IPS-18a (cell line): Measurements from ENCODE around the gene GLYATL3.
"Not testable (repeated sequence)": the region's sequence is repeated elsewhere in the genome, so short reads cannot be mapped to it uniquely, and the experiment has no call there.

Experiments
- H3K27ac ChIP-seq: one replicate; pipeline ENCODE4 v1.5.1; 2013; ENCODE audit warnings: low read length
- H3K27me3 ChIP-seq: one replicate; pipeline ENCODE4 v1.6.1; 2013; ENCODE audit warnings: mild to moderate bottlenecking, low read length; ENCODE audit not compliant: control insufficient read depth, insufficient read depth
- H3K36me3 ChIP-seq: one replicate; pipeline ENCODE4 v1.6.1; 2013; ENCODE audit warnings: low read depth, low read length; ENCODE audit not compliant: control insufficient read depth
- H3K4me1 ChIP-seq: one replicate; pipeline ENCODE4 v1.6.1; 2013; ENCODE audit warnings: low read depth, low read length; ENCODE audit not compliant: control insufficient read depth
- H3K4me3 ChIP-seq: one replicate; pipeline ENCODE4 v1.5.1; 2013; ENCODE audit warnings: low read length
- H3K9ac ChIP-seq: one replicate; pipeline ENCODE4 v1.6.1; 2013; ENCODE audit warnings: mild to moderate bottlenecking, low read length, moderate library complexity
- H3K9me3 ChIP-seq: one replicate; pipeline ENCODE4 v1.6.1; 2013; ENCODE audit warnings: low read depth, low read length; ENCODE audit not compliant: control insufficient read depth

Gene GLYATL3

GRCh38 chr6:49499623-49500022 lies at the start of gene GLYATL3:
GLYATL3 (plus strand) TSS chr6:49499923; CDS start chr6:49511991, 12,068 bp downstream.
- no peak within 1 kb of the TSS for H3K27ac ChIP-seq
- H3K27me3 ChIP-seq: no peaks in the 10 kb centered on the region

GRCh38 chr6:49453221-49453620 lies 46.5 kb upstream of the GLYATL3 start:
- H3K4me1 ChIP-seq: no peaks in the 10 kb centered on the region
- H3K9me3 ChIP-seq: no peaks in the 10 kb centered on the region
- H3K27ac ChIP-seq: no peak overlapping the region
- no peak overlapping the region for H3K9ac ChIP-seq
- no peak overlapping the region for H3K4me3 ChIP-seq
- H3K36me3 ChIP-seq: peaks cover 13% of the 10 kb centered on the region
- no peaks in the 10 kb centered on the region for H3K27me3 ChIP-seq

More at GRCh38 chr6:49499623-49500022, at the start of gene GLYATL3:
- H3K9ac ChIP-seq: no peak within 1 kb of the TSS
- no peaks in the 10 kb centered on the region for H3K4me1 ChIP-seq
- H3K36me3 ChIP-seq: no peaks in the 10 kb centered on the region
- no peaks in the 10 kb centered on the region for H3K9me3 ChIP-seq
- no peak within 1 kb of the TSS for H3K4me3 ChIP-seq

- Histone ChIP-seq H3K9me3 (no peaks in the 10 kb centered on the region), H3K4me3 (no peak overlapping the region), H3K36me3 (peaks cover 11% of the 10 kb centered on the region), H3K27ac (no peak overlapping the region), H3K9ac (no peak overlapping the region), H3K4me1 (no peaks in the 10 kb centered on the region), H3K27me3 (no peaks in the 10 kb centered on the region)
Observed at GRCh38 chr6:49454787-49455709, 44.7 kb upstream of the GLYATL3 start.

- Histone ChIP-seq H3K4me1 (no peaks in the 10 kb centered on the region), H3K27me3 (no peaks in the 10 kb centered on the region)
Observed at GRCh38 chr6:49457771-49458170, 42.0 kb upstream of the GLYATL3 start.

GRCh38 chr6:49462071-49462470 lies 37.7 kb upstream of the GLYATL3 start:
- Histone ChIP-seq H3K4me3 (peak overlapping the region; percentile 79), H3K27me3 (no peaks in the 10 kb centered on the region), H3K4me1 (no peaks in the 10 kb centered on the region), H3K9me3 (no peaks in the 10 kb centered on the region), H3K9ac (peak overlapping the region; percentile 65), H3K27ac (no peak overlapping the region), H3K36me3 (peaks cover 2% of the 10 kb centered on the region)

More at GRCh38 chr6:49457771-49458170, 42.0 kb upstream of the GLYATL3 start:
- Histone ChIP-seq H3K9me3 (no peaks in the 10 kb centered on the region), H3K4me3 (no peak overlapping the region), H3K9ac (no peak overlapping the region), H3K27ac (no peak overlapping the region), H3K36me3 (peaks cover 8% of the 10 kb centered on the region)

- Histone ChIP-seq H3K36me3 (no peaks in the 10 kb centered on the region), H3K9me3 (no peaks in the 10 kb centered on the region), H3K4me1 (no peaks in the 10 kb centered on the region), H3K27ac (peak overlapping the region; percentile 5), H3K27me3 (no peaks in the 10 kb centered on the region), H3K9ac (peak overlapping the region; percentile 65), H3K4me3 (peak overlapping the region; percentile 79)
Observed at GRCh38 chr6:49462599-49462926, 37.2 kb upstream of the GLYATL3 start.

GRCh38 chr6:49462927-49463611 lies 36.7 kb upstream of the GLYATL3 start, which contains the start of the genes CENPQ and MMUT:
CENPQ (plus strand) TSS chr6:49463370; CDS start chr6:49470177, 6,807 bp downstream.
MMUT (minus strand) TSS chr6:49463253; CDS start chr6:49459466, 3,787 bp downstream.
- Histone ChIP-seq H3K27me3 (no peaks in the 10 kb centered on the region), H3K36me3 (no peaks in the 10 kb centered on the region), H3K9me3 (no peaks in the 10 kb centered on the region), H3K27ac (peak within 1 kb of the TSS; percentile 57), H3K4me1 (no peaks in the 10 kb centered on the region), H3K4me3 (peak within 1 kb of the TSS; percentile 79), H3K9ac (peak within 1 kb of the TSS; percentile 85)

- Histone ChIP-seq H3K9ac (peak overlapping the region; percentile 85), H3K27me3 (no peaks in the 10 kb centered on the region), H3K27ac (peak overlapping the region; percentile 57), H3K4me1 (no peaks in the 10 kb centered on the region), H3K9me3 (no peaks in the 10 kb centered on the region), H3K36me3 (no peaks in the 10 kb centered on the region), H3K4me3 (peak overlapping the region; percentile 79)
Observed at GRCh38 chr6:49463612-49463967, 36.1 kb upstream of the GLYATL3 start.

- H3K9ac ChIP-seq: no peak overlapping the region
- H3K4me3 ChIP-seq: peak overlapping the region; percentile 79
- H3K4me1 ChIP-seq: no peaks in the 10 kb centered on the region
- H3K27me3 ChIP-seq: no peaks in the 10 kb centered on the region
- H3K36me3 ChIP-seq: no peaks in the 10 kb centered on the region
- no peak overlapping the region for H3K27ac ChIP-seq
- H3K9me3 ChIP-seq: no peaks in the 10 kb centered on the region
Observed at GRCh38 chr6:49464691-49465090, 35.0 kb upstream of the GLYATL3 start.

- no peak overlapping the region for H3K4me3 ChIP-seq
- H3K27me3 ChIP-seq: no peaks in the 10 kb centered on the region
- H3K36me3 ChIP-seq: peaks cover 23% of the 10 kb centered on the region
Observed at GRCh38 chr6:49468042-49468441, 31.7 kb upstream of the GLYATL3 start.

GRCh38 chr6:49476564-49476963 lies 23.2 kb upstream of the GLYATL3 start:
- peaks cover 25% of the 10 kb centered on the region for H3K36me3 ChIP-seq
- not testable (repeated sequence) for H3K27me3 ChIP-seq, H3K27ac ChIP-seq, H3K9me3 ChIP-seq, H3K4me3 ChIP-seq, H3K9ac ChIP-seq, H3K4me1 ChIP-seq

More at GRCh38 chr6:49468042-49468441, 31.7 kb upstream of the GLYATL3 start:
- Histone ChIP-seq H3K4me1 (no peaks in the 10 kb centered on the region), H3K27ac (no peak overlapping the region), H3K9ac (no peak overlapping the region), H3K9me3 (no peaks in the 10 kb centered on the region)
